ENCODE measurements around the gene ARV1.

- no peak for TF ChIP-seq POLR2A (IDR thresholded peaks at IDR 0.05)
- TF ChIP-seq, protein P1, sequence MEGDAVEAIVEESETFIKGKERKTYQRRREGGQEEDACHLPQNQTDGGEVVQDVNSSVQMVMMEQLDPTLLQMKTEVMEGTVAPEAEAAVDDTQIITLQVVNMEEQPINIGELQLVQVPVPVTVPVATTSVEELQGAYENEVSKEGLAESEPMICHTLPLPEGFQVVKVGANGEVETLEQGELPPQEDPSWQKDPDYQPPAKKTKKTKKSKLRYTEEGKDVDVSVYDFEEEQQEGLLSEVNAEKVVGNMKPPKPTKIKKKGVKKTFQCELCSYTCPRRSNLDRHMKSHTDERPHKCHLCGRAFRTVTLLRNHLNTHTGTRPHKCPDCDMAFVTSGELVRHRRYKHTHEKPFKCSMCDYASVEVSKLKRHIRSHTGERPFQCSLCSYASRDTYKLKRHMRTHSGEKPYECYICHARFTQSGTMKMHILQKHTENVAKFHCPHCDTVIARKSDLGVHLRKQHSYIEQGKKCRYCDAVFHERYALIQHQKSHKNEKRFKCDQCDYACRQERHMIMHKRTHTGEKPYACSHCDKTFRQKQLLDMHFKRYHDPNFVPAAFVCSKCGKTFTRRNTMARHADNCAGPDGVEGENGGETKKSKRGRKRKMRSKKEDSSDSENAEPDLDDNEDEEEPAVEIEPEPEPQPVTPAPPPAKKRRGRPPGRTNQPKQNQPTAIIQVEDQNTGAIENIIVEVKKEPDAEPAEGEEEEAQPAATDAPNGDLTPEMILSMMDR (IDR thresholded peaks at IDR 0.05), result no peak
Observed at GRCh38 chr1:230976360-230976759, 2.5 kb upstream of the ARV1 start.

Measured in suprapubic skin (tissue), 3 donors.